Left forelimb (tissue), 1 donor: ENCODE data around the gene LARP4.
"Not testable (repeated sequence)": the region's sequence is repeated elsewhere in the genome, so short reads cannot be mapped to it uniquely, and the experiment has no call there.

Experiments
- DNase-seq: peaks from one replicate; pipeline ENCODE4 v3.0.0-alpha.2; 2018; ENCODE audit warnings: low spot score

LARP4 gene

DNA sequence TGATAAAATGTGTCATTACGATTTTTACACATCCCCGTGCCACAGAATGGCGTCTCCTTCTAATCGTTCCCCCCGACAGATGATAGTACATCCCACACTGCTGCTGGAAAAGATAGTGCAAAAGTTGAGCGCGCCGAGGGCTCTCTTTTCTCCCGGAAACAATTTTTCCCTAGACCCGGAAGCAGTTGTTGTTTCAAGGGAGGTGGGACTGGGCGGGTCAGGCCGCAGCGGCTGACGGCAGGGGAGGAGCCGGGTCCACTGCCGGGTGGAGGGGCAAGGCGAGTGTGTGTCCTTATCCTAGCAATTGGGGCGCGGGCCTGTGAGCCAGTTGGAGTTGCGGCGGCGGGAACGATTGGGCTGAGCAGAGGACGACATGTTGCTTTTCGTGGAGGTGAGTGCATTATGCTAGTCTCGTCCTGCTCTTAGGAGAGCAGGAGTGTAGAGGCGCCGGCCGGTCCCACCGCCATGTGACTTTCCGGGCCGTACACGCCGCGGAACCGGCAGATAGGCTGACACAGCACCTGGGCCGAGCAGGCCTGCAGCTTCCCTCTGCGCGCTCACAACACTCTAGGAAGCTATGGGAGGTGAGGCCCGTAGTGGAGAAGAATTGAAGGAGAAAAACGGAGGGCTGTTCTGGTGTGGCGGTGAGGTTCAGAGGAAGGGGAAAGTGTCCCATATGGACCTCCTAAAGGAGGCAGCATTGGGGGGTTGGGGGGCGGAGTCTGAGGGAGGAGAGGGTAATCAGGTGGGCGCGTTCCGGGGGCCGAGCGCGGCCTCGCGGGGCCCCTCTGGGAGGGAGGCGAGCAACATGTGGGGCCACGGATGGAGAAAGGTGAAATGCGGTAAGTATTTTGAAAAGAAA, at the start of gene LARP4:
TSS of gene LARP4 (plus strand) at position 248 of the 862 bp plus-strand sequence. CDS start at position 374, 126 bp downstream.
- DNase-seq: peak; percentile 95

DNA sequence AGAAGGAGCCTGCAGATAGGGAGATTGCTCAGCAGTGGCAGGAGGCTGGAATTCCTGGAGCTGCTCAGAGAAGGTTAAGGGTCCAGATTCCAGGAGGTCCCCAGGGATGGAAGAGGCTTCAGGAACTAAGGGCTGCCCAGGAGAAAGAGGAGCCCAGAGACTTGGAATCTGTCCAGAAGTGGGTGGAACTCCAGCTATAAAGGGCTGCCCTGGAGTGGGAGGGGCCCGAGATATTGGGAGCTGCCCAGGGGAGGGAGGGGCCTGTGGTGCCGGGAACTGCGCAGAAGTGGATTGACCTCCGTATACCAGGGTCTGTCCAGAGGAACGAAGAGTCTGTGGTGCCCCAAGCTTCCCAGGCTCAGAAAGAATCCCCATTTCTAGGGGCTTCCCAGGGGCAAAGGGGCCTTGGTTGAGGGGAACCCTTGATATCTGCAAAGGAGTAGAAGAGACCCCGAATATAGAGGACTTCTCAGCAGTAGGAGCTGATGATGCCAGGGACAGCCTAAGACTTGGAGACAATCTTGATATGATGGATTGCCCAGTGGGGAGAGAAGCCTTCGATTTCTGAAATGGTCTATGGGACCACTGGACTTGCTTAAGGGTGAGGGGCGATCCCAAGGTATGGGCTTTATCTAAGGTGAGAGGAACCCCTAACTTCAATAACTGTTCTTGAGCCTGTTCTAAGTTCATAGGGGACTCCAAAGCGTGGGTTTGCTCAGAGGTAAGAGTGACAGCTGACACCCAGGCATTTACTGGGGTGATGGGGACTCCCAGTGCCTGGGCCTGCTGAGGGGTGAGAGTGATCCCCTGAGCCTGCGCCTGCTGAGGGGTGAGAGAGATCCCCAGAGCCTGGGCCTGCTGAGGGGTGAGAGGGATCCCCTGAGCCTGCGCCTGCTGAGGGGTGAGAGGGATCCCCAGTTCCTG, 49.3 kb upstream of the LARP4 start:
- no peak for DNase-seq

DNA sequence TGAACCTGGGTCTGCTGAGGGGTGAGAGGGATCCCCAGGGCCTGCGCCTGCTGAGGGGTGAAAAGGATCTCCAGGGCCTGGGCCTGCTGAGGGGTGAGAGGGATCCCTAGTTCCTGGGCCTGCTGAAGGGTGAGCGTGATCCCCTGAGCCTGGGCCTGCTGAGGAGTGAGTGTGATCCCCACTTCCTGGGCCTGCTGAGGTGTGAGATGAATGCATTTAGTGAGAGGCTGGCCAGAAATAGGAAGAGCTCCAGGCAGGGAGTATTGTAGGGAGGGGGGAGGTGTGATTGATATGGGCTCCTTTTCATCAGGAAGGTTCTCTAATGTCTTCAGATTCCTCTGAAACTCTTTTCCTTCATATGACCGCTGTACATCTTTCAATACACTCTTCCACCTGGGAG, 47.3 kb upstream of the LARP4 start:
- DNase-seq: no peak

- DNase-seq: no peak
These were observed 46.7 kb upstream of the LARP4 start for GRCh38 chr12:50353869-50354593.

GRCh38 chr12:50354908-50355307, 45.8 kb upstream of the LARP4 start:
- no peak for DNase-seq

GRCh38 chr12:50355365-50355764, 45.3 kb upstream of the LARP4 start:
- DNase-seq: no peak

GRCh38 chr12:50362671-50363070, 38.0 kb upstream of the LARP4 start:
- DNase-seq: no peak

GRCh38 chr12:50363141-50363540, 37.5 kb upstream of the LARP4 start:
- no peak for DNase-seq

GRCh38 chr12:50365709-50366406, 34.8 kb upstream of the LARP4 start:
- no peak for DNase-seq

GRCh38 chr12:50370672-50371071, 30.0 kb upstream of the LARP4 start:
- DNase-seq: not testable (repeated sequence)

DNA sequence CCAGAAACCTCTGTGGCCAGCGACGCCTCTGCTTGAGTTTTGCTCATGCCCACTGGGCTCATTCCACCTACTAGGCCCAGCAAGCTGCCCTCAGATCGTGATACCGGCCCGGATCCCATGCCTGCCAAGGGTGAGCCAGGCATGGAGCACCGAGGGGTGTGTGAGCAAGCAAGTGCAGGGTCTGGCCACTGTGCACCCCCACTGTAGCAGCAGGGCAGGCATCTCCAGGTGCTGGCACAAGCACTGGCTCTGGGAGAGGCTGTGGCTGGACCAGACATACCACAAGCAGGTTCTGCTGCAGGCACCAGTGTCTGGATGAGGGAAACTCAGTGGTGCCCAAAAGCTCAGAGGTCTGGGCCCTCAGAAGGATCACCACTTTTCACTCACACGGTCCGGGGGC, 24.9 kb upstream of the LARP4 start:
- DNase-seq: no peak

GRCh38 chr12:50380761-50381325, 19.8 kb upstream of the LARP4 start:
- no peak for DNase-seq

DNA sequence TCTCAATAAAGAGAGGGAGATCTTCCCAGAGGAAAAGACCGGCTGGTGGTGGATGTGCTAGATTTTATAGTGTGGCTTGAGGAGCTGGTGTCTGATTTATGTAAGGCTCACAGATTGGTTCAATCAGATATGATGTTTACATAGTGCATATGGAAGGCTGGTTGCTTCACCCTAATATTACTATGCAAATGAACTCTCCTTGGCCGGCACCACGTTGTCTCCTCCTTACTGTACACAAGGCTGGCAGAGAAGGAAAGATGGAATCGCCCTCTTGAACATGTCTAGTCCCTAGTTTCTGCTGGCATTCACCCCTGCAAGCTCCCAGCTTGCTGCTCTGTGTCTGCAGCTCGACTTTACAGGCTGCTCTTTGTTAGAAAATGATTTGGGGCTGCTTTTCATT, 13.2 kb upstream of the LARP4 start:
- DNase-seq: no peak

DNA sequence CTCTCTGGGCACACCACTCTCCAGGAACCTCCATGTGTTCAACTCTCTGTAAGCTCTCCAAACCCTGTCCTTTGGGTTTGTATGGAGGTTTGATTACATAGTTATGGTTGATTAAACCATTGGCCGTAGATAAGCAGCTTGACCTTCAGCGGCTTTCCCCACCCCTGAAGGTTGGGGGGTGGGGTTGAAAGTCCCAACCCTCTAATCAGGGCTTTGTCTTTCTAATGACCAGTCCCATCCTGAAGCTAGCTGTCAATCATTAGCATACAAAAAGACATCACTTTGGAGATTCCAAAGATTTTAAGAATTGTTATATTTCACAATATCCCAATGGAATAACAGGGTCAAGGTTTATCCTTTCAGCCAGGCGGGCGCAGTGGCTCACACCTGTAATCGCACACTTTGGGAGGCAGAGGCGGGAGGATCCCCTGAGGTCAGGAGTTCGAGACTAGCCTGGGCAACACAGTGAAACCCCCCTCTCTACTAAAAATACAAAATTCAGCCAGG, 12.7 kb upstream of the LARP4 start:
- no peak for DNase-seq

- DNase-seq: not testable (repeated sequence)
These were observed 11.9 kb upstream of the LARP4 start for GRCh38 chr12:50388793-50389192.

DNA sequence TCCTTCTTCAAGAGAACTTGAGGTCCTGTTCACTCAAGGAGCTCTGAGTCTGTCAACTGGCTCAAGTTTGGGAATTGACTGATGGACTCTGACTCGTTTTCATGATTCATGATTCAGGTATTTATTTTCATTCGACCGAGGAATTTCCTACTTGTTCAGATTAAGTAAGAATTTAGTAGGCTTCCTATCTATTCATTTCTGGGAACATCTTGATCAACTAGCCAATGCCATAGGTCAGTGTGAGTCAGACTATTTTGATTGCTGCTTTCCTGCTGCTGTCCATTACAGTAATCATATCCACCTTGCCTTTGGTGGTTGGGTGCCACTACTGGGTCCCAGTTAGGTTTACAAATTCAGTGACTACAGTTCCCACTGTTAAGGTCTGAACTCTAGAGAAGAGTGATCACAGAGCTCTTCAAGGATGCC, 10.4 kb upstream of the LARP4 start:
- no peak for DNase-seq

DNA sequence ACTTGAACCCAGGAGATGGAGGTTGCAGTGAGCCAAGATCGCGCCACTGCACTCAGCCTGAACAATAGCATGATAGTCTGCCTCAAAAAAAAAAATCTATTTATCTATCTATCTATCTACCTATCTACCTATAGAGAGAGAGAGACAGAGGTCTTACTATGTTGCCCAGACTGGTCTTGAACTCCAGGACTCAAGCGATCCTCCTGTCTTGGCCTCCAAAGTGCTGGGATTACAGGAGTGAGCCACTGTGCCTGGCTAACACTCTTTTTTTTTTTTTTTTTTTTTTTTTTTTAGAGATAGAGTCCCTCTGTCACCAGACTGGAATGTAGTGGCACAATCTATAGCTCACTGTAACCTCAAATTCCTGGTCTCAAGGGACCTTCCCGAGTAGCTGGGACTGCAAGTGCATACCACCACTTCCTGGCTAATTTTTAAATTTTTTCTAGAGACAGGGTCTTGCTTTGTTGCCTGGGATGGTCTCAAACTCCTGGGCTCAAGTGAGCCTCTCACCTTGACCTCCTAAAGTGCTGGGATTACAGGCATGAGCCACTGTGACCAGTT, 6.1 kb upstream of the LARP4 start:
- no peak for DNase-seq

DNA sequence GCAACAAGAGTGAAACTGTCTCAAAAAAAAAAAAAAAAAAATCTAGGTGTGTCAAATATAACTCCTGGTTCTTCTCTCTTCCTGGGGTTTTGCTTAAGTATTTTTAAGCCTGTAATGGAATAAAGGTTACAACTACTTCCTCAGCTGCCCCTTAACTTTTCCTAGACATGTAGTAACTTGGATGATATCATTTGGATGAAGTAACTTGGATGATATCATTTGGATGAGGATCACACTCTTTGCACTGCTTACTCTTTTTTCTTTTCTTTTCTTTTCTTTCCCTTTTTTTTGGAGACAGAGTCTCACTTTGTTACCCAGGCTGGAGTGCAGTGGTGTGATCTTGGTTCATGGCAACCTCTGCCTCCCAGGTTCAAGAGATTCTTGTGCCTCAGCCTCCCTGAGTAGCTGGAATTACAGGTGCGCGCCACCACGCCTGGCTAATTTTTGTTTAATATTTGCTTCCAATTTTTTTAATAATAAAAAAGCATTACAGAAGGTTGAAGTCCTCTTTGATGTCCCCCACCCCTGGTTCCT, 3.5 kb upstream of the LARP4 start:
- DNase-seq: no peak

- no peak for DNase-seq
These were observed 1.8 kb upstream of the LARP4 start for GRCh38 chr12:50398931-50399330.

- no peak for DNase-seq
These were observed 514 bp upstream of the LARP4 start for GRCh38 chr12:50400104-50400637.
